A204.1 (cell line): ENCODE measurements around the gene ATP11B.

Experiments
- FAIRE-seq: peaks from 2 replicates; lab custom pipeline; 2012; peaks lifted over from hg19 to GRCh38; lab: Jason Lieb, UNC

Gene ATP11B

DNA sequence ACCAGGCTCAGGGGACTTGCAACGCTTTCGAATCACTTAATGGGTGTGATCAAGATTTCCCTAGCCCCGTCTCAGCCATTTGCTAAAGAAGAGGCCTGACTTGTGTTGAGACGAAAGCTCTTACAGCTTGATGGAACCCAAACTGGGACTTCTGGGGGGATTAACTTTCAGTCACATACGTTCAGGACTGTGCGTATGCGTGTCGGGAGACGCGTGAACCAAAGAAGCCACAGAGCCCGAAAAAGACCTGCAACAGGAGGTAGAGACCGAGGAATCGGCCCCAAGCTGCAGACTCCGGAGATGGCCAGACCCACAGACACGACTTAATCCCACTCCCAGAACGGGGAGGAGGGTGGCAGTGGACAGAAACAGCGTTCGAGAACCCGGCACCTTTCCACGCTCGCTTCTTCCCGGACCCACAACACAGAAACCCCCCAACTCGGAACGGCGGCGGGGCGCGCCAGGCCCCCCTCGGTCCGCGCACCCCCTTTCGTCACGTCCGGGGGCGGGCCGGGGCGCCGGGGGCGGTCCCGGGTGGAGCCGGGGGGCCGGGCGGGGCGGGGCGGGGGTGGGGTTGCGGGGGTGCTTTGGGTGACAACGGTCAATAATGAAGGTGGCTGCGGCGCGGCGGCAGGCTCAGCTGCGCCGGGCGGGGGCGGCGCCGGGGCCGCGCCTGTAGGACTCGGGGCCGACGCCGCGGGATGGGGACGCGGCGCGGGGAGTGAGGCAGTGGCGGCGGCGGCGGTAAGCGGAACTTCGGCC is at the start of gene ATP11B:
TSS of gene ATP11B (plus strand) at position 604 of the 762 bp plus-strand sequence. CDS start 256 bp downstream, outside the sequence.
- FAIRE-seq: no peak

DNA sequence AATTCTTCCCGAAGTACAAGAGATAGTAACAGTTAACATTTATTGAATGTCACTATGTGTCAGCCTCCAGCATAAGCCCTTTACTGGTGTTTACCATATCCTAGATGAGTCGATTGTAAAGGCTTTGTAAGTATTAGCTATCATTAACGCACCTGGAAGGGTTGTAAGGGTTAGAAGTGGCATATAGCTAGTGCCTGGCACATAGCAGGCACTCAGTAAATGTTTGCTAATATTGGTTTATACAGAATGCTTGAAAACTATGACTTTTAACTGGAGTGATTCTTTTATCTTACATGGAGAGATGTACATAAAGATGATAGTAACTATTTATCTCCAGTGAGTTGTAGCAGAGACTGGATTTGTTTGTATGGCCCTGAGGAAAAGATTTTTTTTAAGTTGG is 46.3 kb upstream of the ATP11B start:
- FAIRE-seq: no peak

DNA sequence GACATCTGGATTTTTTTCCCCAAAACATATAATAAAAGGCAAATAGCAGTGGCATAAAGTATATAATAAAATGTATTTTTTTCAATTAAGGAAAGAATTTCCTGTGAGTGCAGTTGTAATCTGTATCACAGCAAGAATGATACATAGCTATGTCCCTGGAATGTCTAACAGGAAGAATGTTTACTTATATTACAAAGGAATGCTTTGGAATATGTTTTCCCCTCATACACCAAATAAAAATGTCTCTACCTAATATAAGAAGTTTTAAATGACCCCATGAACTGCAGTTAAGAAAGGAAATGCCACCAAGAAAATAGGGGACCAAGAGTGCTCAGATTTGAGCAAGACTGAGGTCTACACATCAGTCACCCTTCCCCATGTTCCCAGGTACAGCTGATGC is 38.0 kb upstream of the ATP11B start:
- no peak for FAIRE-seq

DNA sequence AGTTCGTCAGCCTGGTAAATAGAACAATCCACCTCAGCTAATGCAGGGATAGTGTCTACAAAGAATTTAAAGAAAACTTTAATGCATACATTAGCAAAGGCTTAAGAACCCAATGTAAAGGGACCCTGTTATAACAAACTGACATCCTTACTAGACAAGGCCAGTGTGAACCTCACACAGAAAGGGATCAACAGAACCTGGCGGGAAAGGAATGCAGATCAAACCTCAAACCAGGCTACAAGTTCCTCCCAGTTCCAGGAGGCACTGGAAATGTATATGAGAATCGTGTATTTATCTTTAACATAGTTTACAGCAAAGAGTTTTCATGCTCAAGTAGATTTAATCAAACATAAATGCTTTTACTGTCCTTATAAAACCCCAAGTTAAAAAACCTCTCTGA is 37.6 kb upstream of the ATP11B start:
- no peak for FAIRE-seq

DNA sequence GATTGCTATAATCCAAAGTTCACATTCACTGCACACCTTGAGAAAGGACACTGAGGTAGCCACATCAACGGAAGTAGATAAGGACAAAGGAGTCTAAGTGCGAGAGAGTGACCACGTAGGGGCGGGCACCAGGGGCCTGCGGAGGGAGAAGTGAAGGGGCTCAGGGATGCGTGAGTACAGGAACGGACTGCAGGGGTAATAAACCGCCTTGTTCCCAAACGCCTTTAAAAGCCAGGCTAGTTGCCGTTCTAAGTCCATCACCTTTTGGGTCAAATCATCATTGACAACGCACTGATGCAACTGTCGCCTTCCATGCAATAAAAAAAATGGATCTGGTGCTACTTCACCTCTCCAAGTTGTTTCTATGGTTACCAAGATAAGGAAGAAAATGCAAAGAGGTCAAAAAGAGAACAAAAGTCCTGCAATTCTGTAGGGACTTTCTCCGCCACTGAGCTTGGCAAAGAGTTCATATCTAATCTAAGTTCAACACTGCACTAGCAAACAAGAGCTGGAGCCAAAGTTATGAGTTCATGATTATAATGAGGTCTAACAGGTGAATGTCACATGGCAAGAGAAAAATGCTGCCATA is 32.6 kb upstream of the ATP11B start:
- FAIRE-seq: no peak

DNA sequence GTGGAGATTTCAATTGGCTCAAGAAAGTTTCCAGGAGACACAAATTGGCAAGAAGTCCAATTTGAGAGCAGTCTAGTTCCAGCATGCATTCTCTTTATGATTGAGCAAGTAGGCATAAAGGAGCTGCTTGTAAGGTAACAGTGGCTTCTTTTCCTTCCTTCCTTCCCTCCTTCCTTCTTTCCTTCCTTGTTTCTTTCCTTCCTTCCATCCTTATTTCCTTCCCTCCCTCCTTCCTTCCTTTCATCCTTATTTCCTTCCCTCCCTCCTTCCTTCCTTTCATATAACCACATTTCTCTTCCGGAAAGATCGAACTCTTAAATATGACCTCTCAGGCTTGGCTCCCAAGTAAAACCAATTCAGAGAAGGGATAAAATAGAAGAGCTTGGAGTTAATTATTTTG is 29.4 kb upstream of the ATP11B start:
- FAIRE-seq: no peak

DNA sequence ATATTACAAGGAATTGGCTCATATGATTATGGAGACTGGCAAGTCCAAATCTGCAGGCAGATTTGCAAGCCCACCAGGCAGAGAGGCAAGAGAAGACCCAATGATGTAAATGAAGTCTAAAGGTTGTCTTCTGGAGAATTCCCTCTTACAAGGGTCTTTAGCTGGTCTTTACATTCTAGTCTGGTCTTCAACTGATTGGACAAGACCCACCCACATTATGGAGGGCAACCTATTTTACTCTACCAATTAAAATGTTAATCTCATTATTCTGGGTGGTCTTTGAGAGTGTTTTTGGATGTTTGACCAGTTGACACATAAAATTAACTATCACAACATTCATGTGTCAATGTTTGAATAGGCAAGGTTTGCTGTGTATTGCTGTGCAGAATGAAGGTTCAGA is 28.0 kb upstream of the ATP11B start:
- no peak for FAIRE-seq

DNA sequence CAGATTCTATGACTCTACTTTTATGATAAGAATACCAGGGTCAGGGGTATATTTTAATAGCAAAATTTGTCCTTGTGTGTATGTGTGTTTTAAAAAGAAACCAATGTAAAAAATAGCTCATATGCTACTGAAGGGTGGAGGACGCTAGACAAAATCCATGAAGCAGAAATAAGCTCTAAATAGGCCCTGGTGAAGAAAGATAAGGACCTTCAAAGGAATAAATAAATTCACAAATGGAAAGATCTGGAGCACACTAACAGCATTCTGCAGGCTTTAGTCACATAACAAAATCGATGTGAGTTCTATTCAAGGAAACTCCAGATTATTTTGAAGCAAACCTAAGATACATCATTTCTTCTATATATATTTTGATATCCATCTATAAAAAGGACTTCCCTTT is 27.2 kb upstream of the ATP11B start:
- no peak for FAIRE-seq

DNA sequence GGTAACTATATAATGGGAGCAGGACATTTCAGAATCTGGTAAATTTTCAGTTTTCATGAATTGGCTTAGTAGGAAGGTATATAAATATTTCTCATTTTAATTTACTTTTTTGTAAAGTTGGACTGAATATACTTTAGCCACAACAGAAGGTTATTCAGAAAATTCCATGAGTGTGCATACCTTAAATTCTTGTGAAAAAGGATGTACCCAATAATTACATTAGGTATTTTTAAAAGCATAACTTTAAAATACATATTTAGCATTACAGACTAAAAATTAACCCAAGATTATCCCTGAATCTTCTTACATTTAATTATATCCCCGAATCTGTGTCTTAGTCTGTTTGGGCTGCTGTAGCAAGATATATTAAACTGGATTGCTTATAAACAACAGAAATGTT is 24.9 kb upstream of the ATP11B start:
- FAIRE-seq: no peak

DNA sequence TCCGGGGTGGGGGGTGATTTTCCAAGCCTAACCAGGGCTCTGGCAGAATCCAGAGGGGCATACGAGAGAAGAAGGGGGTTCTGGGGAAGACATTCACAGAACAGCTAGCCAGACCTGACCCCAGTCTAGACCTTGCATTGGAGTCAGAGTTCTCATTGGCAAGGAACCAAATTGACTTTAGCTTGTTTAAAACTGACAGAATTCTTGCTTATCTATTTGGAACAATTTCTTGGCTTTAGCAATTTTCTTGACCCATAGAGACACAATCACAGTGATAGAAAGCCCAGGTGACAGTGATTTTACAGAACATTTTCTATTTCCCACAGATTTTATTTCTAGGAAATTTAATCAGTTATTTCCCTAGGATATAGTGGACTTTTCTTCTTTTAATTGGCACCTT is 23.6 kb upstream of the ATP11B start:
- no peak for FAIRE-seq

DNA sequence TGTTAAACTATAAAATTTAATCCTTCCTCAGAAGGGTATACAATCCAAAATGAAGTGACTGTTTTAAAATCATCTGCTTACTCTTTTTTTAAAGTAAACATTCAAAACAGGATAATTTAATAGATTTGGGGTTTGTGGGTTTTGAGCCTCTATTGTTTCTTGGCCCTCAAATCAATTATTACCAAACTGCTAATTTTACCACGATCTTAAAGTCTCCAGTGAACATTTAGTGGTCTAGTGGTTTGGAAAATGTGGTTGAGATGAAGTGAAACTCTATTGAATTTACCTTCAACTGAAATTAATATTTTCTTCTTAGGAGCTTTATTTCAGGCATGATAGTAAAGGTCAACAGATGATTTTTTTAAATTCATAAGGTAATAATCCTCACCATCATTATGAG is 11.2 kb upstream of the ATP11B start:
- no peak for FAIRE-seq

DNA sequence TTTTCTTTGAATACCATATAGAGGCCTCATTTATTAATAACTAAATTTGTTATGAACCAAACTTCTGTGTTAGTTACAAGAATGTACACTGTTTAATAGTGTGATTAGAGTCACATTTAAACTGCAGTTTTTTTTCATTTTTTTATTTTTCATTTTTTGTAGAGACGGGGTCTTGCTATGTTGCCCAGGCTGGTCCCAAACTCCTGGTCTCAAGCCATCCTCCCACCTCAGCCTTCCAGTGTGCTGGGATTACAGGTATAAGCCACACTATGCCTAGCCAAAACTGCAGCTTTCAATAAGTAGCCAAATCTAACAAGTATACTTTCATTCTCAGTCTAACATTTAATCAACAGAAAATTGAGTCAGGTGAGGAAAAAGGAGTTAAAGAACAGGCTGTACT is 10.2 kb upstream of the ATP11B start:
- no peak for FAIRE-seq

DNA sequence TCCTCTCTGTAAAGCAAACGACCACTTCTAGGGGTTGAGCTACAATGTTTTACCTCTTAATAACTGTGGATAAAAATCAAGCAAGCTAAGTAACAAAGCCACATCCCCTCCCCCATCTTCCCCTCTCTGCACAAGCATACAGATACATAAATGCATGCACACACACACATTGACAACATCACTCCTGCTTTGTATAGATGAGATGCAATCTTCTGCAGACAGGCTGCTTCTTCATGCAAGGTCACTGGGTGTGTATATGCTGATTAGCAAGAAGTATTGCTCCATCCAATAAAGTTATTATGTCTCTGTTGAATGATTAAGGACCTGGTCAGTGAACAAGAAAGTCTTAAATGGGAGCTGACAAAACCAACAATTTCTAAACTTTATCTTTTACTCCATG is 8.8 kb upstream of the ATP11B start:
- FAIRE-seq: no peak

DNA sequence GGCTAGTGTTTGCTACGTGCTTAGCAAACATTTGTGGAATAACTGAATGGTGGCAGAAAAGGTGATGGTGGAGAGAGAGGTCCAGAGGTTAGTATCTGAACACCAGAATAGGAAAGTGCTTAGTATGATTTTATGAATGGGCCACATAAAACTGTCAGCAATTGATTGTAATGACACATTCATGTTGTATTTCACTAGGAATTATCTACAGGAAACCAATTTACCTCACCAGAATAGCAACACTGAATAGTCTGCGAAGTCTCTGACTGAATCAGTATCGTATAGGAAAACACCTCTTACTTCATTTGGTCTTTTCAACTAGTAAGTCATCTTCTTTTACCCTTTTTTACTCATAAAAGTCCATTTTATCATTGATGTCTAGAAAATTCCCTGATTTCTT is 8.2 kb upstream of the ATP11B start:
- no peak for FAIRE-seq

DNA sequence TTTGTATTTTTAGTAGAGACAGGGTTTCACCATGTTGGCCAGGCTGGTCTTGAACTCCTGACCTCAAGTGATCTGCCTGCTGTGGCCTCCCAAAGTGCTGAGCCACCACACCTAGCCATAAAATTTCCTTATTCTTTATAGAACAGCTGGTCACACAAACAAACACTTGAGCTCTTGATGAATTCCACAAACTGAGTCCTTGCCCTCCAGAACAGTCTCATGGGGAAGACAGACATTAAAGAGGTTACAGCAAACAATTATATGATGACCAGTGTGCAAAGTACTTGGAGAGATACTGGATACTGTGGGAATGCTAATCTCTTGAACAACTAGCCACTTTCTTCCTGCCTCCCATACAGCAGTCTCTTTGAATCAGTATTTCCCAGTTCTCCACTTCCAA is 7.5 kb upstream of the ATP11B start:
- FAIRE-seq: no peak

DNA sequence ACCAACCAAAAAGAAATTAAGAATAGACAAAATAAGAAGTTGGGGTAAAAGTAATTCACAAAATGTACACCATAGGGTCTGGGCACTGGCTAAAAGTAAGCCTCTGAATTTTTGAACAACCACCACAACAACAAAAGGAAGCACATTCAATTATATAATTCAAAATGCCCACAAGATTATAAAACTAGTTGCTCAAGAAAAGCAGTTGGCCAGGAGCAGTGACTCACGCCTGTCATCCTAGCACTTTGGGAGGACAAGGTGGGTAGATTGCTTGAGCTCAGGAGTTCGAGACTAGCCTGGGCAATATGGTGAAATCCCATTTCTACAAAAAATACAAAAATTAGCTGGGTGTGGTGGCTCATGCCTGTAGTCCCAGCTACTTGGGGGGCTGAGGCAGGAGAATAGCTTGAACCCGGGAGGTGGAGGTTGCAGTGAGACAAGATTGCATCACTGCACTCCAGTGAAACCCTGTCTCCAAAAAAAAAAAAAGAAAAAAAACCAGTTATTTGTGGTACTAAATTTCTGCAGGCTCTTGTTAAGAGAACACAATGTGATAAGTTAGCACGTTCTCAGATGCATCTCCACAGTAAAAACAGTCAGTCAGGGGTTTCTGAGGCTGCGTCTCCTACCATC is 6.6 kb upstream of the ATP11B start:
- FAIRE-seq: no peak

DNA sequence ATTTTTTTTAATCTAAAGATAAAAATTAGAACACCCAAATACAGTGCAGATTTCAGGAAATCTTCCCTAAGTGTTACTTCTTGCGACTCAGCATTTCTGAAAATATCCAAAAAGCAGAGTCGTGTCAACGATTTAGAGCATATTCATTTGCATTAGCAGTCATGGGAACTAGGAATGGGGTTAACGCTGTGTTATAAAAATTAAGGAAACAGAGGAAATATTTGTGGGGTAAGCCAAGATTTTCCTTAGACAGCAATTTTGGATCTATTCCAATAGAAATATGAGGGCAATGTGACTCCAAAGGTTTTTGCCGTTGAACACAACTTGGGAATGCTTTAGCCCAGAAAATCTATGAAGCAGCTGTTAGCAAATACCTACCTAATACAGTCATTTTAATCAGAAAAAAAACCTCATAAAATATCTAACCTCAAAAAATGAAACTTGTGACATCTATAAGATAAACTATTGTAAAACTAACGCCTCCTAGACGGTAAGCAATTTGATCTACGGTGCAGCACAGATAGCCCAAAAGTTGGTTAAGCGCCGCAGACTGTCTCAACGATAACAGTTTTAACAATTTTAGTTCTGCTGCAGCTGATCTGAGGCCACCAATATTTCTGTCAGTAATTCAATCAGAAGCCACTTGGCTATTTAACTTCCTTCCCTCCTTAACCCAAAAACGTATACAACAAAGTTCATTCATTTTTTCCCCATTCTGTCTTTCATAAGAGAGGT is 5.8 kb upstream of the ATP11B start:
- no peak for FAIRE-seq

DNA sequence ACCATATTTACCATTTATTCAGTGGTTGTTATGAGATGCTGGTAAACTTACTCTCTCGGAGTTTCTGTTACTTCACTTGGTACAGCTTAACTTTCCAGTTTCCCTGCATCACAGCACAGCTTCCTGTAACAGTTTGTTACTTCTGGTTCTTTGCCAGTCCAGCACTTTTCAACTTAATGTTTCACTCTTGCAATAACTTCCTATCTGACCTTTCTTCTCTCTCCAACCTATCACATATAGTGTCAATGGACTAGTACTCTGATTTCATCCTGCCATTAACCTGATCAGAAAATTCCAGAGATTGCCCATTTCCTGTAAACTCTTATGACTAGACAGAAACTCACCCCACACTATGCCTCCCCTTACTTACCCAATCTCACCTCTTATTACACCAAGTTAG is 3.9 kb upstream of the ATP11B start:
- FAIRE-seq: no peak

DNA sequence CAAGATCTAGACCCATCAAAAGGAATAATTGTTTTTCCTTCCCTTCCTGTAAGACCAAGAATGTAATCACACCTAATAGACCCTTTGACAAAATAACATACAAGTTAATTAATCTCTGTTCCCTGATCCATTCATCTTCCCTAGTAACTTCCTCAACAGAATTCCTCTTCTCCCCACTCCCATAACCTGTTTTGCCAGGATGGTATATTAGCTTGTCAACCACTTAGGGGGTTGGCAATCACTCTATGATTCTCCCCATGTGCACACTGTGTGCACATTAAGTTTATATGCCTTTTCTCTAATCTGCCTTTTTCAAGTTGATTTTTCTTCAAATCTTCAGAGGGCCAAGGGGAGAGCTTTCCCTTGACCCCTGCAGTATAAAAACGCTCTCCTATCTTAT is 2.7 kb upstream of the ATP11B start:
- no peak for FAIRE-seq

DNA sequence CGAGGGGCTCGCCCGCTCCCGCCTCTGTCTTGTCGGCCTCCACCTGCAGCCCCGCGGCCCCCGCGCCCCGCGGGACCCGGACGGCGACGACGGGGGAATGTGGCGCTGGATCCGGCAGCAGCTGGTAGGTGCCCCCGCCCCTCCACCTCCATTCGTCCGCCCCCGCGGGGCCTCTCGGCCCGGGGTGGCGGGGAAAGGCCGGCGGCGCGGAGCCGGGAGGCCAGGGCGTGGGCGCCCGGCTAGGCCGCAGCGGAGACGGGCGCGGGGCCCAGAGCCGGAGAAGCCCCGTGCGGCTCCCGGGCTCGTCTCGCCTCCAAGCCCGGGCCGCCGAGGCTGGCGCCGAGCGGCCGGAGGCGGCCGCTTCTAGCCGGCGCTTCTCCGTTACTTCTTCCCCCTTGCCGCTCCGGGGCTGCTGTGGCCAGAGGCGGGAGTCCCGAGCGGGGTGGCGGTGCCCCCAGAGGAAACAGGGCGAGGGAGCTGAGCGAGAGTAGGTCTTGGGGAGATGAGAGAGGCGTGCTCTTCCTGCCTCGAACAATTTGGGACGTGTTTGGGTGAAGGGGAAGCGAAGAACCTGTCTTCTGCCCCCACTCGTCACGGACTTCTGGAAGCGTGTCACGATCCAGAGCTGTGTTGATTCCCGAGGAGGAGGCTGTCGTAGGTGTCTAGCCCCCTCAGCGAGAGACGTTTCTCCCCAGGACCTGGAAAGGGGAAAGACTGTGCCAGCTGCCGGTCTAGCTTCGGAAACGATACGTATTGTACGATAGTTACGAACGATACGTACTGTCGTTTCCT is 555 bp downstream of the ATP11B start:
- FAIRE-seq: no peak

DNA sequence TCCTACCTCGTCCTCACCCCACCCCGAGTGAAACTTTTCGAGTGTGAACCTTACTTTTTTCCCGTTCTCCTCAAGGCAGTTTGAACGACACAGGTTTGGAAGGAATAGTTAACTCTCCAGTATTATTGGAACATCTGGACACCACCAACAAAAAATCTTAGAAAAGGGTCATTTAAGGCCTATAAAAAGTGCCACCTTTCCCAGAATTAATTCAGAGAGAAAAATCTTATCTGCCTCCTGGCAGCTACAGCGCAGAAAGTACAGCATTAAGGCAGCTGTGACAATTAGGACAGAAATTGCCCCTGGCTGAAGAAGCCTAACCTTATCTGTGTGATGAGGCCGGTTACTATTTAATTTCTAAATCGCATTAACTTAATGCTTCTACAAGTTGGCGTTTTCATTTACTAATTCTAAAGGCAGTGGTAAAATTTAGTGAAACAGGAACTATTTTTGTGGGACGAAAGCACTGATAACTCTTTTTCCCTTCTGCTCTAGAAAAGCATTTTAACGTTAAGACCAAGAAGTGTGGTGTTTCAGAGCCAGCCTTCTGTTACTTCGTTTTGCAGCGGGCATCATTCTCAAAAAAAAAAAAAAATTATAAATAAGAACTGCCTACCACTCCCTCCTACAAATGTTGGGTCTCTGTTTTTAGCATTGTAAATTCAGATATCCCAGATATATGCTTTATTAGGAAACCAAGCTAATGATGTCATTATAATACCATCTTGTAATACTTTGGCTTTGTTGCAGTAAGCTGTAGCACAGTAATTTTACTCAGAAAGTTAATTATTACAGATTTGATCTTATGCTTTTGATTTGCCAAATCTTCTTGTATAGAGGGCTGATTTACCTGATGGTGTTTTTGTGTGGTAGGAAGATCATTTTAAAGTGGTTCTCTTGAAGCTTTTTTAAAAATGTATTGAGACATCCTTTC is 1.4 kb downstream of the ATP11B start:
- FAIRE-seq: no peak
